Fibroblast of peridontal ligament (primary cell): ENCODE data around the gene GALNT18.

Source experiments
- DNase-seq: peaks from one replicate; pipeline ENCODE4 v3.0.0-alpha.2; 2010; ENCODE audit errors: extremely low read depth

The GALNT18 gene

DNA sequence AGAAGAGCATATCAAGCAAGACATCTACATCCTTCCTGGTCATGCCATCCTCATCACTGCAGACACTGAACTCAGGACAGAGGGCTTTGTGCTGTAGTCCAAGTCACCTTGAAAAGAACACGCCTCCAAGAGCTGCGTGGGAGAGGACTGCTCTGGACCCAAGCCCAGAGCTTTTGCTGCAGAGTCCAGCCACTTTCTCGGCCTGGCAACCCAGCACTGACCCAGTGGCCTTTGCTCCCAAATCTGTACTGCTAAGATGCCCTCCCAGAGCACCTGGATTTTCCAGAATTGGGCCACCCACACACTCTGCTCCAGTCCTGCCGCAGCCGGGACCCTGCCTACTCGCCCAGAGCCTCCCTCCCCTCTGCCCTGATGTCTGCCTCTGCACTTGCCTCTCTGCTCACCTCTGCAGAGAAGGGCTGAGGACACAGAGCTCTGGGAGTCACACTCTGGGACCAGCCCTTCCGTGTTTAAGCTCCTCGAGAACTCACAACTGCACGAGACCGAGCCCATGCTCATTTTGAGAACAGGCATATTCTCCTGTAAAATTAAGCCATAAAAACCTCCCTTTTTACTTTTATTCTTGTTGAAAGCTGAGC is 185.0 kb downstream of the GALNT18 start:
- no peak for DNase-seq

GRCh38 chr11:11435635-11436034 is 186.2 kb downstream of the GALNT18 start:
- DNase-seq: no peak

GRCh38 chr11:11433960-11434359 is 187.8 kb downstream of the GALNT18 start:
- no peak for DNase-seq

DNA sequence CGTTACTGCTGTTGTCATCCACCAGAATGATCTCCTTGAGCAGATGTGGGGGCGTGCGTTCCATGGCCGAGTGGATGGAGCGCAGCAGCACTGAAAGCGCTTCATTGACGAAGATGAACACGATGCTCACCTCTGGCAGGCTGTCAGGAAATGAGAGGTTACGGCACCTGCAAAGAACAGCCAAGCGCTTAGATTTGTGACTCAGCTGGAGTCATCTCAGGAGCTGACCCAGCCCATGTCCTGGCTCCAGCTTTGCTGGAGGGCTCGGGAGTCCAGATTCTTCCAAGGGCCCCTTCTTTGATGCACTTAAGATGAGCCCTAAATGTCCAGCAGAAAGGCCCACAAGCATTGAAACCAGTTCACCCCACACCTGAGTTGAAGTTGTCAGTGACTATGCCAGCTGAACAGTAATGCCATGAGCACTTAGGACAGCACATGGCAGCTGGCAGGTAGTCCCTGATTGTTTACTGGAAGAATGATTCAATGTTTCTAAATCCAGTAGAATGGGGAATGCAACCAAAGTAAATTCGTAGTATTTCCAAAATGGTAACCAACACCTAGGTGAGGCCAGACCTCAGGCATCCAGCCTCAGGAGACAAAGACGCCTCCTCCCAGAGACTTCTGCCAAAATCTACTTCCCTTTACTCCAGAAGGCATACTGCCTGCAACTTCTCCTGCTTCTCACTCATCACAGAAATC is 189.0 kb downstream of the GALNT18 start:
- no peak for DNase-seq

GRCh38 chr11:11430431-11430830 is 191.4 kb downstream of the GALNT18 start:
- DNase-seq: peak; percentile 22

DNA sequence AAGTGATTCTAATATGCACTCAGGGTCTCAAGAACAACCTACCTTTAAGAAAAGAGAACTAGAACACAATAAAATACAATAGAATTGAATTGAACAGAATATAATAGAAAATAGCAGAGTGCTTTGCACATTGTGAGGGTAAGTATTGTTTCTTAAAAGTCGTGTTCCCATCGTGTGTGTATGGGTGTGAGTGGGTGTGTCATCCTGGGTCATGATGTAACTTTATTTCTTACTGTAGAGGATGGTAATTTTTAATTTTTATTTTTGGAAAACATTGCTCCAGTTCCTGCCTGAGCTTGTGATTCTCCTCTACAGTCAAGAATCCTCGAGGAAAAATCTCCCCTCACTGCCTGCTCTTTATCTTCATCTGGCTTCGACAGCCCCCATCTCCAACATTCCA is 193.1 kb downstream of the GALNT18 start:
- DNase-seq: no peak

GRCh38 chr11:11427542-11427941 is 194.3 kb downstream of the GALNT18 start:
- no peak for DNase-seq

DNA sequence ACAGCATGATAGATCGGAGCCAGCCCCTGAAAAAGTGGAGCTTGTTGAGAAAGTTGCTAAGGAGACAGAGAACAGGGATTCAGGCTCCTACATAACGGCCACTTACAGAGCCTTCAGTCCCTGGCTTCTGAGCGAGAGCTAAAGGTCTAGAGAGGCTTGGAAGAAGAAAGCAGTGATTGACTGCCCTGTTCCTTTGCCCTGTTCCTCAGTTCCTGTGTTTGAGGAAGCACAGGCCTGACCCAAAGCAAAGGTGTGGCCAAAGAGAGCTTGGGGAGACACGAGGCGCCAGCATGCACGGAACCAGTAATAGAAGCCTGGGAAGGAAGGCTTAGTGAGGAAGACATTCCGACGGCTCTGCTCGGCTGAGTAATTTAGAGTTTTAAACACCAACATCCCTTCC is 194.7 kb downstream of the GALNT18 start:
- no peak for DNase-seq

DNA sequence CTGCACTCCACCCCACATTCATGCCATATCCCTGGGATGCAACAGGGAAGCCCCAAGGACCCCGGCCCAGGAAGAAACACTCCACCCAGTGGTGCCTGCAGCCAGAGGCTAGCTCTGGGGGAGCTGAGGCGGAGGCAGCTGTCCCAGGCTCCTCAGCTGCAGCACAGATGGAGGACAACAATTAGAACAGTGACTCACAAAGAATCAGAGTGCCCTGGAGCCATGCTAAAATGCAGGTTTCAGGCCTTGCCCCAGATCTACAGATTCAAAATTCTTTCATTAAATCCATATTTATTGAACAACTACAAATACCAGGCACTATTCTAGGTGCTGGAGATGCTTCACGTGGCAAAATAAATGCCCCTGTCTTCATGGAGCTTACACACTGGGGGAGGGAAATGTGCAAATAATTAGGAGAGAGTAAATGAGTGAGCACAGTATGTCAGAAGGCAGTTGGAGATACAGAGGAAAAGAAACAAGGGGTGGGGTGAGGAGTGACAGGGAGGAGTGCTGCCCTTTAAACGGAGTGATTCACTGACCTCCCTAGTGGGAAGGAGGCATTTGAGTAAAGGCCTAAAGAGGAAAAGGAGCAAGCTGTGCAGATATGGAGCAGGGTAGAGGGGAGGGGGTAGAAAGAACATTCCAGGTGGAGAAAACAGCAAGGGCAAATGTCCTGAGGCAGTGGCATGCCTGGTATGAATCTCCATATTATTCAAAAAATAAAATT is 195.4 kb downstream of the GALNT18 start:
- no peak for DNase-seq

- DNase-seq: peak; percentile 19
Measured at GRCh38 chr11:11425806-11426205, 196.0 kb downstream of the GALNT18 start.

GRCh38 chr11:11424688-11425087 is 197.1 kb downstream of the GALNT18 start:
- no peak for DNase-seq

GRCh38 chr11:11422411-11423128 is 199.2 kb downstream of the GALNT18 start:
- DNase-seq: no peak

GRCh38 chr11:11421509-11421908 is 200.3 kb downstream of the GALNT18 start:
- no peak for DNase-seq

DNA sequence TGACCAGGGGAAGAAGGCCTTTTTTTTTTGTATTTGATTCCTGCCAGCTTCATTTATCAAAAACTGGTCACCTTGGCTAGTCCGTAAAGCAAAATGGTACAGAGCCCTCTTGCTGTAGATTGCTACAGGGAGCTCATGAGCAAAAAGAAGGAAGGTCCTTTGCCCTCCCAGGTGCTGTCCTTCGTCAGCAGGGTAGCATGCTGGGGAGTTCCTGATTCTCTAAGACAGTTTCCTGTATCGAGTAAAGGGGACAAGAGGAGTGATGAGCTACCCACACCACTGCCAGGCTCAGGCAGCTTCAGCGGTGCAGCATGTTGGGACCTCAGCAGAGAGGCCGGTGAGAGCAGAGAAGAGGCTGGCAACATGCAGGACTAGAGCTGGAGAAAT is 200.9 kb downstream of the GALNT18 start:
- DNase-seq: no peak

- DNase-seq: no peak
Measured at GRCh38 chr11:11420191-11420898, 201.5 kb downstream of the GALNT18 start.

DNA sequence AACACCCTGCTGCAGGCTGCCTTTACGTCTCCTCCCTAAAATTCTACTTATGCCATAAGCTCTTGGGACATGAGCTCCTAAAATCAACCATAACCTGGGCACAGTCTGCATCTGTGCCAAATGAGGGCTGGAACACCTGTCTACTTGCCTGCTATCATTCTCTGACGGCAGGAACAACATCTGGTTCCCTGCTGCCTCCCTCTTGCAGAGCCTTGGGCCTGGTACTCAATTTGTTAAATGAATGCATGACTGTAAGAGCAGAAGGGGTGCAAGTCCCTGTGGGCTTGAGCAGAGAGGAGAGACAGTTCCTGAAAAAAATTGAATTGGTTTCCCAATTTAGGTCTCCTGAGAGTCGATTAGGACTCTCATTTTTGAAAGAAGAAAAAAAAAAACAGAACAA is 202.1 kb downstream of the GALNT18 start:
- no peak for DNase-seq

GRCh38 chr11:11416917-11417316 is 204.9 kb downstream of the GALNT18 start:
- peak; percentile 67 for DNase-seq

DNA sequence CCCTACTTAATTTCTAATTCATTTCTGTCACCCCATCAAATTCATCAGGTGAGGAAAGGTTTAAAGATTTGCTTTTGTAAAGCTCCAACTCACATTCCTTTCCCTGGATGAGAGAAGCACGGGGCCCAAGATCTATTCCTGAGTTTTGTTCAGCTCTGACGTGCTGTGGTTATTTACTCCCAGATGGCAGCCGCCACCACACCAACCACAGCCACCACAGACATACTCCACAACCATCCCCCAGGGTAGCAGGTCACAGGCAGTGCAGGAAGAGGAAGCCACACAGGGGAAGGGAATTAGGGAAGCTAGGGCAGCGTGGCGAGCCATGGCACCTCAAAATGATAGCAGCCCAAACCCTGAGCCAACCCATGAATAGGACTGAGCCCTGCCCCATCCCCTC is 205.3 kb downstream of the GALNT18 start:
- DNase-seq: peak; percentile 58

DNA sequence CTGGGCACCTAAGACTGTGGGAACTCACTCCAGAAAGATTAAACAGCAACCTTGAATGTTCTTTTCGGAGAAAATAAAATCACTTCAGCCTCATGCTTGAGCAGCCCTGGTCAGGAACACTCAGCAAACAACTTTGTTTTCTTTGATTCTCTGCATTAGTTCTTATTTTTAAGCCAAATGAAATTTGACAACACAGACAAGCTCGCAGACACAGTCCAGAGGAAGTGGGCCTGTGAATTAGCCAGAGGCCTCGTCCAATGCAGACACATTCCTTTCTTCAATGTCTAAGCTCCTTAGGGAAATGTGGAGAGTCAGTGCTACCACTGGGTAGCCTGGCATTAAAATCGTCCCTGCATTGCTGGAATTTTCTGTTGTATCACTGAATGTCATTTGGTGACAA is 205.9 kb downstream of the GALNT18 start:
- peak; percentile 25 for DNase-seq

- no peak for DNase-seq
Measured at GRCh38 chr11:11414996-11415395, 206.8 kb downstream of the GALNT18 start.

- DNase-seq: no peak
Measured at GRCh38 chr11:11413776-11414175, 208.0 kb downstream of the GALNT18 start.
